HS-5 (cell line): ENCODE measurements around the gene SCG5.

Experiments
- DNase-seq: peaks from one replicate; pipeline ENCODE4 v3.0.0-alpha.2; 2012; ENCODE audit warnings: low read depth

SCG5 gene

DNA sequence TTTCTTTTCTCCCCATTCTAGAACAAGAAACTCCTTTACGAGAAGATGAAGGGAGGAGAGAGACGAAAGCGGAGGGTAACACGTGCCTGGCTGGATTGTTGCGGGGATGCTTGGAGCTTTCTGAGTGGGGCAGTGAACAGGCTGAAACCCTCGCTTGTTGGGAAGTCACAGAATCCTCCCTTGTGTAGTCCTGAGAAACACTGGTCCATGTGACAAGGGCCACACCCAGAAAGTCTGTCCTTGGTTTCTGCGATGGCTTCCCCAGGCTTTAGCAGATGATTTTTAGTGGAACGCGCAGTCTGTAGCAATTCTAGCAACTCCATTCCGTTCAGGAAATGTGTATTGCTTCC, 50.2 kb downstream of the SCG5 start:
- no peak for DNase-seq

DNA sequence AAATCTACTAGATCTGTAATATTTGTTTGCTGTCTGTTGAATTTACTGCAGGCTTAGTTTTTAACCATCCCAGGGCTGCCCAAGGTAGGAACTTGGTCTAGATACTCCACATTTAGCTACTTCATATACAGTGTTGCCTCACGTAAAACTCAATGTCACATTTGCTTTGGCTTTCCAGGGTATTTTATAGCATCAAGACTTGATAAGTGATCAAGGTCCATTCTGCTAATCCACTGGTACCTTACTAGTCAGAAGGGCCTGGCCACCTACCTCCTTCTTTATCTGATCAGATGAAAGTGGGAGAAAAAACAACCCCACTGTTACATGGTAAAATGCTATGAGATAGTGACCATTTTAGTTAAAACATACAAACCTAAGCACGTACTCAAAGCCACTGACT, 50.8 kb downstream of the SCG5 start:
- DNase-seq, result no peak

DNA sequence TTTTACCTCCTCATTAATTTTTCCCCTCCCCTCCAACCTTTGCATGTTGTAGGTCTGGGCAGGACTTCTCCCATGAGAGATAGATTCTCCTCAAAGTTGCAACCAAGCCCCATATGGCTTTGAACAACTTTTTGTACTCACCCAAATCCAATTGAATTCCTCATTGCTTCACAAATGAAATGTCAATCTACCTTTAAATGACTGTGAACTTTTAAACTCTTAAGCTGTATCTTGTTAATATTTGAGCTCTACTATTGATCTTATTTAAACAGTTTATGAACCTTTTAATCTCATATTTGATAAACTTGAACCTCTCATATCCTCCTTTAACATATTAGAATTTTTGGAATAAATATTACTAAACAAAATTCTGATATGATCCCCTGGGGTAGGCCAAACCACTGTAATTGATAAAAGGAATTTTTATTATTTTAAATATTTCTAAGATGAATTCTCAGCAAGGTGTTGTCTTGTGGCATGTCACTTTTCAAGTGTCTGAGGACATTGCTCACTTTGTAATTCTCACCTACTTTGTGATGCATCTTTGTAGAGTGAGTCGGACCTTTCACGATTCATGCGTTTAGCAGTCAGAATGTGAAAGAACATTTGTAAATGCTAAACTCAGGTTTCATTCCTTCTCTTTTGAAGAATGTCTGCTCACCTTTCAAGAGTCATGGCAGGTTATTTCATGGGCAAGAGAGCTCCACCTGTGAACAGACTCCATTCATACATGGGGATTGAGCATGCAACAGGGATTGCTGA, 52.9 kb downstream of the SCG5 start:
- DNase-seq, result no peak

GRCh38 chr15:32698773-32699390, 57.4 kb downstream of the SCG5 start:
- DNase-seq, result no peak

DNA sequence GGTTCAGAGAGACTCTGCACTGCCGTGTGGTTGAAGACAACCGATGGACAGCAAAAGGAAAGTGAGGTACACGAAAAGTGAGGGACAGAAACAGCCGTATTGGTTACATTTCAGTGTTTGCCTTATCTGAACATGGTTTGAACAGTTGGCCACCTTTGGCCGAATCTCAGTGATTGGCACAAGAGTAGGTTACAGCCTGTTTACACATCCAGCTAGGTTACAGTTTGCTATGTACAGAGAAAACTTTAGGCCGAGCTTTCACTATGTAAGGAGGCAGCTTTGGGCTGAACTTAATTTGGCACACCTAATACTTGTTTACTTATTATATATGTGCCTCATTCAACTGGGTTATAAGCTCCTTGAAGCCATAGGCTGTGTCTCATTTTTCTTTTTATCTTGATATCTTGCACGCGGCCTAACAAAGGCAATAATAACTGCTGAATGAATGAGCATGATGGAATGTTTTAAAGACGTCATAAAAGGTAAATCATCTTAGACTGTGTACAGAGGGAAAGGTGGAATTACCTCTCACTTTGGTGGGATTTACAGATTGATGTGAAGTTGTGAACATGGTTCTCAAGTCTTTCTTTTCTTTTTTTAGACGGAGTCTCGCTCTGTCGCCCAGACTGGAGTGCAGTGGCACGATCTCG, 59.1 kb downstream of the SCG5 start:
- DNase-seq, result no peak

- no peak for DNase-seq
These were observed 60.4 kb downstream of the SCG5 start for GRCh38 chr15:32701863-32702262.

DNA sequence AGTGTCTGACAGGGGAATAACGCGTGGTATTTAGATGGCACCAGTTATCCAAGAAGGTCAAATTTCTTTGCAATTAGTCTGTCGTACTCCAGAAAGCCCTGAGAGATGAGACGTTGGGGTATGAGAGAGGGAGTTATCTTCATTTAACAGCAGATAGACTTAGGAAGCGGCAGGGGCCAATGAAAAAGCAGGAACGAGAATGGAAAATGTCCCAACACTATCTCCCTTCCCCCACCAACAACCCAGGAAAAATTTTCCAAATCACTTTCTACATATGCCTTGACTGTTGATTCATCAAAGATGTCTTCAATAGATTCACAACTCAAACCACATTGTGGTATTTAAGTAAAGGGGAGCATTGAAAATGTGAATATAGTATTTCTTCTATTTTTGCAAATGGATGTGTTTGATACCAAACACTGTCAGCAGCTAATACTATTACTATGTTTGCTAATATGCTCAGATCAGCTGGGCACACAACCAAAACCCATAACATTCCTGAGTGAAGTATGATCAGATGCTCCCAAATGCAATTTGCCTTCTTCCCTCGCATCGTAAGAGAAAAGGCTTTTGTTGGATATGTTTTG, 63.0 kb downstream of the SCG5 start:
- DNase-seq, result no peak

- DNase-seq, result no peak
These were observed 63.9 kb downstream of the SCG5 start for GRCh38 chr15:32705446-32705845.

GRCh38 chr15:32706704-32707103, 65.2 kb downstream of the SCG5 start:
- peak; percentile 82 for DNase-seq

GRCh38 chr15:32707436-32707835, 65.9 kb downstream of the SCG5 start:
- no peak for DNase-seq

DNA sequence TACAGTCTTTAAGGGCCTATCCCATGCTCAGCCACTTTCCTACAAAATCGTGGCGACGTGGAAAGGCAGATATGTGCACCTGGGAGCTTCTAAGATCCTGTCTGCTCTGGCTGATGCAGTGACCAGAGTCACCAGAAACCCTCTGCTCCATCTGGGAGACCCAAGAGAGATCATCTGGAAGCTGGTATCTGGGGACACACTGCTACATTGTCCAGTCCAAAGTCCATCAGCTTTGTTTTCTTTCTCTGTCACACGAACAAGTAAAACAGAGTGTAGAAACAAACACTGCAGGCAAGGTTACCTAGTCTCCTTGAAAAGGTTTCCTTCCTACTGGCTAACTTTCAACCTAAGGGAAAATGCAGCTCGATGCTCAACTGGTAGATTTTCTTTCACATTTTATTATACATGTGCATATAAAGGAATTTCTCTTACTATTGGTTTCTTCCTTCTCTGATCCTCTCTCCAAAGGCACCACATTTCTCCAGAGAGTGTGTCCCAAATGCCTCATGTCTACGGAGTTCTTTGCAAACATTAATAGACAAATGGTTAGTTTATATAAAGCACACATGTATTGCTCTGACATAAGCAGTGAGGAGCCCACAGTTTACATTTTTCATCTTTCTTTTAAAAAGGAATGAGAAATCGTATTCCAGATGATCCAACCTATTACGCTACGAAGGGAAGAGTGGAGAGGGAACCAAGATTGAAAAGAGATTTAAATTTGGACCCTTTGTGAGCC, 68.0 kb downstream of the SCG5 start:
- DNase-seq, result no peak

GRCh38 chr15:32715276-32715675, 73.8 kb downstream of the SCG5 start:
- no peak for DNase-seq

GRCh38 chr15:32716216-32716914, 74.9 kb downstream of the SCG5 start:
- DNase-seq, result no peak

DNA sequence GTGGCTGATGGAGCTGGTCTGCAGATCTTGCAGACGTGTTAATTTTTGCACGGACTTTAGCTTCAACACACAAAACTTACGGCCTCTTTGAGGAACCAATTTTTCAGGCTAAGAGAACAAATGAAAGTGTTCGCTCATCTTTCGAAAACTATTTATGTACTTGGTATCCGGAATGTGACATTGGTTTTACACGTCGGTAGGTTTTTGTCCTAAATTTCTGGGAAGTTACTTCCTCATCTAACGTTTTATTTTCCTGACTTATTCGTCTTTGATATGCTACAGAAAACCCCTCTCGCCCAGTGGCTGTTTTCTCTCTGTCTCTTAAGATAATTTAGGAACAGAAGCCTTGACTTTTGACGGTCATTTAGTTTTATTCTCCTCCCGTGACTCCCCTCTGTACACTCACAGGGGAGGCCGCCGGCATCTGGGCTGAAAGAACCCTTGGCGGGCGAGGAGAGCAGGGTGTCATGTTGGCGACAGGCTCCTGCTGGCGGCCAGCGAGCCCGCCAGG, 75.5 kb downstream of the SCG5 start:
- DNase-seq, result no peak

GRCh38 chr15:32717426-32718226, 76.1 kb downstream of the SCG5 start, which contains the start of gene GREM1:
TSS of gene GREM1 (plus strand) at chr15:32718004. CDS start at chr15:32730691, 12,687 bp downstream.
- no peak for DNase-seq

GRCh38 chr15:32718227-32718820, 76.8 kb downstream of the SCG5 start:
- no peak for DNase-seq

- no peak for DNase-seq
These were observed 77.6 kb downstream of the SCG5 start for GRCh38 chr15:32718821-32719716.

DNA sequence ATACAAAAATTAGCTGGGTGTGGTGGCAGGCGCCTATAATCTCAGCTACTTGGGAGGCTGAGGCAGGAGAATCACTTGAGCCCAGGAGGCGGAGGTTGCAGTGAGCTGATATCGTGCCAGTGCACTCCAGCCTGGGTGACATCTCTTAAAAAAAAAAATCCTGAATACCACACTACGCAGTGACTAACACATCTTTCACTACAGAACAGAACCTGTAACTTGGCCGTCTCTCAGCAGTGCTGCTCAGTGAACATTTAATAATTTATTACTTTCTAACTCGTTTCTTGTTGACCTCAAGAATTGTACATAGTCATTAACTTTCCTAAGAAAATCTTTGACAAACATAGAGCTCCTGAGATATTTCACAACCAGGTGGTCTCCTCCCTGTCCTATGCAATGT, 80.1 kb downstream of the SCG5 start:
- DNase-seq, result no peak

GRCh38 chr15:32722136-32722535, 80.6 kb downstream of the SCG5 start:
- DNase-seq, result no peak
